Mesodermal cell (in vitro differentiated cells): ENCODE measurements around the gene PAFAH2.
"Not testable (repeated sequence)": the region's sequence is repeated elsewhere in the genome, so short reads cannot be mapped to it uniquely, and the experiment has no call there.

ENCODE experiments used
- H3K27ac ChIP-seq: 2 replicates; pipeline ENCODE4 v1.7.0; 2013; ENCODE audit warnings: mild to moderate bottlenecking, low read depth, low read length, moderate library complexity; ENCODE audit not compliant: severe bottlenecking
- H3K36me3 ChIP-seq: 2 replicates; pipeline ENCODE4 v1.7.1; 2013; ENCODE audit warnings: mild to moderate bottlenecking, low read length, moderate library complexity; ENCODE audit not compliant: control insufficient read depth, insufficient read depth
- H3K4me1 ChIP-seq: one replicate; pipeline ENCODE4 v1.7.1; 2013; ENCODE audit warnings: mild to moderate bottlenecking, low read length; ENCODE audit not compliant: insufficient read depth, control insufficient read depth, poor library complexity, severe bottlenecking
- H3K4me3 ChIP-seq: 2 replicates; pipeline ENCODE4 v1.7.0; 2013; ENCODE audit warnings: low read length, control low read depth, mild to moderate bottlenecking; ENCODE audit not compliant: insufficient read depth, poor library complexity, severe bottlenecking; ENCODE audit errors: extremely low read depth
- H3K9me3 ChIP-seq: 2 replicates; pipeline ENCODE4 v1.7.1; 2013; ENCODE audit warnings: mild to moderate bottlenecking, low read length, moderate library complexity; ENCODE audit not compliant: control insufficient read depth
- WGBS, 2 experiments: methylation state at CpG; one replicate each; pipeline ENCODE4 v1.1.5; 2013; ENCODE audit warnings: missing lambda C conversion rate in 2 of 2; ENCODE audit not compliant: insufficient coverage in 2 of 2; 5-methylcytosine and 5-hydroxymethylcytosine counted together

Gene PAFAH2

GRCh38 chr1:25952841-25953401 is 44.9 kb downstream of the PAFAH2 start:
- H3K36me3 ChIP-seq: peaks cover 7% of the 10 kb centered on the region
- no peaks in the 10 kb centered on the region for H3K4me1 ChIP-seq
- peaks cover 4% of the 10 kb centered on the region for H3K9me3 ChIP-seq
- H3K4me3 ChIP-seq: no peak overlapping the region
- 57 to 82% methylated on average over 1 to 2 of the region's 4 CpGs for WGBS, 2 experiments
- H3K27ac ChIP-seq: no peak overlapping the region

GRCh38 chr1:25948641-25949040 is 49.2 kb downstream of the PAFAH2 start:
- WGBS, 2 experiments: 90 to 93% methylated on average over 3 to 4 of the region's 4 CpGs
- Histone ChIP-seq H3K36me3 (no peaks in the 10 kb centered on the region), H3K27ac (no peak overlapping the region), H3K9me3 (peaks cover 9% of the 10 kb centered on the region), H3K4me1 (no peaks in the 10 kb centered on the region), H3K4me3 (no peak overlapping the region)

- no peak overlapping the region for H3K4me3 ChIP-seq
- 89% methylated on average over 1 of the region's 2 CpGs; no CpG with 5 or more reads in 1 of the 2 experiments for WGBS, 2 experiments
- H3K9me3 ChIP-seq: peaks cover 9% of the 10 kb centered on the region
- H3K36me3 ChIP-seq: no peaks in the 10 kb centered on the region
- no peaks in the 10 kb centered on the region for H3K4me1 ChIP-seq
- no peak overlapping the region for H3K27ac ChIP-seq
Observed at GRCh38 chr1:25947027-25947426, 50.8 kb downstream of the PAFAH2 start.

- 71 to 72% methylated on average over 2 to 3 of the region's 5 CpGs for WGBS, 2 experiments
- H3K4me3 ChIP-seq: no peak overlapping the region
- no peaks in the 10 kb centered on the region for H3K4me1 ChIP-seq
- H3K9me3 ChIP-seq: peaks cover 9% of the 10 kb centered on the region
- H3K27ac ChIP-seq: no peak overlapping the region
- no peaks in the 10 kb centered on the region for H3K36me3 ChIP-seq
Observed at GRCh38 chr1:25945761-25946160, 52.1 kb downstream of the PAFAH2 start.

GRCh38 chr1:25944986-25945385 is 52.9 kb downstream of the PAFAH2 start:
- Histone ChIP-seq H3K36me3 (no peaks in the 10 kb centered on the region), H3K27ac (no peak overlapping the region), H3K9me3 (peaks cover 9% of the 10 kb centered on the region), H3K4me1 (no peaks in the 10 kb centered on the region), H3K4me3 (no peak overlapping the region)
- 80 to 94% methylated on average over 2 to 3 of the region's 3 CpGs for WGBS, 2 experiments

- not testable (repeated sequence) for H3K36me3 ChIP-seq, H3K9me3 ChIP-seq, H3K4me3 ChIP-seq, H3K4me1 ChIP-seq, H3K27ac ChIP-seq
- WGBS, 2 experiments: 89 to 100% methylated on average over 5 of the region's 5 CpGs
Observed at GRCh38 chr1:25943511-25943910, 54.4 kb downstream of the PAFAH2 start.

- H3K4me3 ChIP-seq: no peak overlapping the region
- no peaks in the 10 kb centered on the region for H3K4me1 ChIP-seq
- WGBS, 2 experiments: 100% methylated on average over 1 to 3 of the region's 4 CpGs
- no peaks in the 10 kb centered on the region for H3K36me3 ChIP-seq
- no peak overlapping the region for H3K27ac ChIP-seq
- H3K9me3 ChIP-seq: no peaks in the 10 kb centered on the region
Observed at GRCh38 chr1:25936947-25937346, 60.9 kb downstream of the PAFAH2 start.

GRCh38 chr1:25933479-25934365 is 64.1 kb downstream of the PAFAH2 start:
- Histone ChIP-seq H3K9me3 (no peaks in the 10 kb centered on the region), H3K4me3 (no peak overlapping the region), H3K27ac (no peak overlapping the region), H3K4me1 (no peaks in the 10 kb centered on the region), H3K36me3 (no peaks in the 10 kb centered on the region)
- 80 to 82% methylated on average over 11 of the region's 13 CpGs for WGBS, 2 experiments

- H3K4me1 ChIP-seq, H3K9me3 ChIP-seq, H3K36me3 ChIP-seq, H3K27ac ChIP-seq, H3K4me3 ChIP-seq: not testable (repeated sequence)
- 91 to 94% methylated on average over 9 to 11 of the region's 12 CpGs for WGBS, 2 experiments
Observed at GRCh38 chr1:25932811-25933400, 65.0 kb downstream of the PAFAH2 start.

GRCh38 chr1:25932321-25932720 is 65.5 kb downstream of the PAFAH2 start:
- Histone ChIP-seq H3K36me3 (no peaks in the 10 kb centered on the region), H3K9me3 (no peaks in the 10 kb centered on the region), H3K27ac (no peak overlapping the region), H3K4me3 (no peak overlapping the region), H3K4me1 (peaks cover 7% of the 10 kb centered on the region)
- 100% methylated on average over 2 of the region's 5 CpGs; no CpG with 5 or more reads in 1 of the 2 experiments for WGBS, 2 experiments

- no peak overlapping the region for H3K27ac ChIP-seq
- H3K36me3 ChIP-seq: no peaks in the 10 kb centered on the region
- no peak overlapping the region for H3K4me3 ChIP-seq
- peaks cover 10% of the 10 kb centered on the region for H3K4me1 ChIP-seq
- H3K9me3 ChIP-seq: no peaks in the 10 kb centered on the region
- WGBS, 2 experiments: 90 to 92% methylated on average over 6 to 7 of the region's 7 CpGs
Observed at GRCh38 chr1:25929016-25929415, 68.8 kb downstream of the PAFAH2 start.
